SK-N-MC (cell line): Measurements from ENCODE around the gene RGL1.

Experiments used
- EZH2 ChIP-seq: fragments of 200-600 bp; sonication (generic); IDR thresholded peaks from one replicate; pipeline ENCODE4 v1.6.1; 2017; ENCODE audit warnings: antibody characterized with exemption
- POLR2AphosphoS5 ChIP-seq: IDR thresholded peaks from 2 replicates; pipeline ENCODE4 v1.6.1; 2012; ENCODE audit warnings: mild to moderate bottlenecking, low read depth, low read length, borderline replicate concordance

- TF ChIP-seq EZH2 (no peak), POLR2AphosphoS5 (no peak)
These were observed 54.9 kb downstream of the RGL1 start for GRCh38 chr1:183859831-183860230.
